Loucy (cell line): Measurements from ENCODE around the gene SIL1.

ENCODE experiments used
- H2AFZ ChIP-seq: fragments of 200-600 bp; sonication (generic); 2 replicates; pipeline ENCODE4 v1.6.0; 2016; ENCODE audit warnings: antibody characterized with exemption, mild to moderate bottlenecking, low read length, moderate library complexity
- H3F3A ChIP-seq: fragments of 200-600 bp; 2 replicates; pipeline ENCODE4 v1.6.0; 2016; ENCODE audit warnings: antibody characterized with exemption, low read depth, mild to moderate bottlenecking
- H3K27me3 ChIP-seq: fragments of 200-600 bp; sonication (generic); 2 replicates; pipeline ENCODE4 v1.6.1; 2014; ENCODE audit warnings: low read length, mild to moderate bottlenecking; ENCODE audit not compliant: insufficient read depth, poor library complexity, severe bottlenecking
- H3K36me3 ChIP-seq: fragments of 200-600 bp; sonication (generic); 2 replicates; pipeline ENCODE4 v1.6.1; 2016; ENCODE audit warnings: low read length; ENCODE audit not compliant: insufficient read depth
- H3K4me1 ChIP-seq: fragments of 200-600 bp; sonication (generic); 2 replicates; pipeline ENCODE4 v1.5.1; 2014; ENCODE audit warnings: low read length, mild to moderate bottlenecking; ENCODE audit not compliant: insufficient read depth, poor library complexity, severe bottlenecking
- H3K4me2 ChIP-seq: fragments of 200-600 bp; sonication (generic); 2 replicates; pipeline ENCODE4 v1.6.0; 2014; ENCODE audit warnings: antibody characterized with exemption, low read length, low read depth, mild to moderate bottlenecking; ENCODE audit not compliant: poor library complexity, severe bottlenecking
- H3K4me3 ChIP-seq: fragments of 200-600 bp; sonication (generic); 2 replicates; pipeline ENCODE4 v1.5.1; 2014; ENCODE audit warnings: low read length, mild to moderate bottlenecking, mixed read lengths; ENCODE audit not compliant: poor library complexity, severe bottlenecking
- H3K79me2 ChIP-seq: fragments of 200-600 bp; sonication (generic); 2 replicates; pipeline ENCODE4 v1.6.1; 2014; ENCODE audit warnings: low read length; ENCODE audit not compliant: insufficient read depth
- H3K9ac ChIP-seq: fragments of 200-600 bp; sonication (generic); 2 replicates; pipeline ENCODE4 v1.6.0; 2014; ENCODE audit warnings: mild to moderate bottlenecking, low read depth, low read length, moderate library complexity; ENCODE audit not compliant: poor library complexity, severe bottlenecking
- H3K9me2 ChIP-seq: fragments of 200-600 bp; sonication (generic); replicated peaks from 2 replicates; pipeline ENCODE4 v1.6.1; 2016; ENCODE audit warnings: low read depth, low read length, mixed read lengths
- H3K9me3 ChIP-seq: fragments of 200-600 bp; sonication (generic); 2 replicates; pipeline ENCODE4 v1.6.1; 2014; ENCODE audit warnings: mild to moderate bottlenecking, antibody characterized with exemption, low read length, low read depth; ENCODE audit not compliant: insufficient read depth
- H4K20me1 ChIP-seq: fragments of 200-600 bp; sonication (generic); 2 replicates; pipeline ENCODE4 v1.6.0; 2014; ENCODE audit warnings: antibody characterized with exemption, low read length, mild to moderate bottlenecking; ENCODE audit not compliant: insufficient read depth, poor library complexity, severe bottlenecking
- CTCF ChIP-seq: fragments of 200-600 bp; sonication (generic); conservative IDR thresholded peaks from 2 replicates; pipeline ENCODE4 v1.5.1; 2014; ENCODE audit warnings: mild to moderate bottlenecking, antibody characterized with exemption, low read length
- EZH2phosphoT487 ChIP-seq: fragments of 200-600 bp; IDR thresholded peaks from 2 replicates; pipeline ENCODE4 v1.6.1; 2018; ENCODE audit warnings: antibody characterized with exemption, mild to moderate bottlenecking, moderate library complexity, borderline replicate concordance

The SIL1 gene

GRCh38 chr5:138983984-138984383, 214.2 kb downstream of the SIL1 start:
- H3K9me2 ChIP-seq = no peaks in the 10 kb centered on the region
- peaks cover 57% of the 10 kb centered on the region for H3K4me1 ChIP-seq
- H3K9me3 ChIP-seq = no peaks in the 10 kb centered on the region
- no peak overlapping the region for H3K4me2 ChIP-seq
- H3K27me3 ChIP-seq = no peaks in the 10 kb centered on the region
- H2AFZ ChIP-seq = no peak overlapping the region
- no peak overlapping the region for H3K9ac ChIP-seq
- H4K20me1 ChIP-seq = no peaks in the 10 kb centered on the region
- no peak overlapping the region for H3K4me3 ChIP-seq
- H3F3A ChIP-seq = peaks cover 11% of the 10 kb centered on the region
- H3K79me2 ChIP-seq = no peaks in the 10 kb centered on the region
- H3K36me3 ChIP-seq = no peaks in the 10 kb centered on the region
- no peak for TF ChIP-seq EZH2phosphoT487

- Histone ChIP-seq H3K4me2 (peak overlapping the region; percentile 83), H3F3A (peaks cover 11% of the 10 kb centered on the region), H3K36me3 (no peaks in the 10 kb centered on the region), H3K9me2 (no peaks in the 10 kb centered on the region), H3K79me2 (no peaks in the 10 kb centered on the region), H4K20me1 (no peaks in the 10 kb centered on the region), H2AFZ (no peak overlapping the region), H3K4me1 (peaks cover 80% of the 10 kb centered on the region), H3K9me3 (no peaks in the 10 kb centered on the region), H3K9ac (peak overlapping the region; percentile 78), H3K4me3 (peak overlapping the region; percentile 21), H3K27me3 (no peaks in the 10 kb centered on the region)
- no peak for TF ChIP-seq EZH2phosphoT487
- no peak for TF ChIP-seq CTCF
Observed at GRCh38 chr5:138981586-138981985, 216.6 kb downstream of the SIL1 start.

- H3K4me1 ChIP-seq = peaks cover 81% of the 10 kb centered on the region
- peak overlapping the region; percentile 83 for H3K4me2 ChIP-seq
- no peaks in the 10 kb centered on the region for H3K27me3 ChIP-seq
- no peaks in the 10 kb centered on the region for H4K20me1 ChIP-seq
- no peaks in the 10 kb centered on the region for H3K9me2 ChIP-seq
- H3K9me3 ChIP-seq = no peaks in the 10 kb centered on the region
- H3K4me3 ChIP-seq = peak overlapping the region; percentile 21
- peak overlapping the region; percentile 78 for H3K9ac ChIP-seq
- no peak overlapping the region for H2AFZ ChIP-seq
- no peak for TF ChIP-seq EZH2phosphoT487
- H3F3A ChIP-seq = peaks cover 11% of the 10 kb centered on the region
- no peaks in the 10 kb centered on the region for H3K79me2 ChIP-seq
- no peaks in the 10 kb centered on the region for H3K36me3 ChIP-seq
Observed at GRCh38 chr5:138981131-138981530, 217.0 kb downstream of the SIL1 start.

GRCh38 chr5:138980441-138980840, 217.7 kb downstream of the SIL1 start:
- Histone ChIP-seq H4K20me1 (no peaks in the 10 kb centered on the region), H3K9me3 (no peaks in the 10 kb centered on the region), H3K4me3 (peak overlapping the region; percentile 61), H3K9ac (peak overlapping the region; percentile 78), H3F3A (peaks cover 11% of the 10 kb centered on the region), H2AFZ (peak overlapping the region; percentile 66), H3K27me3 (no peaks in the 10 kb centered on the region), H3K9me2 (no peaks in the 10 kb centered on the region), H3K36me3 (no peaks in the 10 kb centered on the region), H3K79me2 (no peaks in the 10 kb centered on the region), H3K4me1 (peaks cover 84% of the 10 kb centered on the region), H3K4me2 (peak overlapping the region; percentile 83)
- TF ChIP-seq CTCF = no peak
- TF ChIP-seq EZH2phosphoT487 = no peak
